Measurements from ENCODE around the gene NT5C2.
A peak's percentile ranks its signal among the peaks of the same experiment; 100 is the strongest.
"Not testable (repeated sequence)": the region's sequence is repeated elsewhere in the genome, so short reads cannot be mapped to it uniquely, and the experiment has no call there.

NT5C2 gene

GRCh38 chr10:103193107-103193819 lies at the start of gene NT5C2:
Gene NT5C2 (minus strand): TSS chr10:103193272. CDS start chr10:103174958, 18,314 bp downstream.
- peak; percentile 71 for DNase-seq (ENCODE audit: low read depth)

GRCh38 chr10:103241262-103242011 lies 48.4 kb upstream of the NT5C2 start:
- no peak for DNase-seq (ENCODE audit: low read depth)

- peak; percentile 55 for DNase-seq (ENCODE audit: low read depth)
Observed at GRCh38 chr10:103238506-103239252, 45.6 kb upstream of the NT5C2 start.

GRCh38 chr10:103235775-103236174 lies 42.7 kb upstream of the NT5C2 start:
- no peak for DNase-seq (ENCODE audit: low read depth)

GRCh38 chr10:103232772-103233488 lies 39.9 kb upstream of the NT5C2 start:
- peak; percentile 66 for DNase-seq (ENCODE audit: low read depth)

- no peak for DNase-seq (ENCODE audit: low read depth)
Observed at GRCh38 chr10:103232131-103232673, 39.1 kb upstream of the NT5C2 start.

GRCh38 chr10:103231047-103231551 lies 38.0 kb upstream of the NT5C2 start:
- peak; percentile 96 for DNase-seq (ENCODE audit: low read depth)

GRCh38 chr10:103227416-103227815 lies 34.3 kb upstream of the NT5C2 start:
- peak; percentile 72 for DNase-seq (ENCODE audit: low read depth)

- DNase-seq (ENCODE audit: low read depth) = no peak
Observed at GRCh38 chr10:103225939-103226338, 32.9 kb upstream of the NT5C2 start.

- DNase-seq (ENCODE audit: low read depth) = not testable (repeated sequence)
Observed at GRCh38 chr10:103224721-103225120, 31.6 kb upstream of the NT5C2 start.

- no peak for DNase-seq (ENCODE audit: low read depth)
Observed at GRCh38 chr10:103224133-103224532, 31.1 kb upstream of the NT5C2 start.

GRCh38 chr10:103216362-103216761 lies 23.3 kb upstream of the NT5C2 start:
- not testable (repeated sequence) for DNase-seq (ENCODE audit: low read depth)

GRCh38 chr10:103215601-103216000 lies 22.5 kb upstream of the NT5C2 start:
- DNase-seq (ENCODE audit: low read depth) = no peak

GRCh38 chr10:103210262-103210661 lies 17.2 kb upstream of the NT5C2 start:
- DNase-seq (ENCODE audit: low read depth) = not testable (repeated sequence)

- not testable (repeated sequence) for DNase-seq (ENCODE audit: low read depth)
Observed at GRCh38 chr10:103207643-103208042, 14.6 kb upstream of the NT5C2 start.

- no peak for DNase-seq (ENCODE audit: low read depth)
Observed at GRCh38 chr10:103207141-103207540, 14.1 kb upstream of the NT5C2 start.

GRCh38 chr10:103206715-103207114 lies 13.6 kb upstream of the NT5C2 start:
- not testable (repeated sequence) for DNase-seq (ENCODE audit: low read depth)

- DNase-seq (ENCODE audit: low read depth) = not testable (repeated sequence)
Observed at GRCh38 chr10:103205401-103205800, 12.3 kb upstream of the NT5C2 start.

GRCh38 chr10:103204353-103205255 lies 11.5 kb upstream of the NT5C2 start:
- no peak for DNase-seq (ENCODE audit: low read depth)

- no peak for DNase-seq (ENCODE audit: low read depth)
Observed at GRCh38 chr10:103203466-103203865, 10.4 kb upstream of the NT5C2 start.
